ENCODE measurements around the gene DIPK1B. TPM values are rescaled to one million over a fixed set of nuclear protein-coding genes. Genes with fewer than 3 reads are reported as not detected.

The DIPK1B gene
- total RNA-seq, 2 donors from 2014 or later: 0.37 TPM; not detected in 1

DNA sequence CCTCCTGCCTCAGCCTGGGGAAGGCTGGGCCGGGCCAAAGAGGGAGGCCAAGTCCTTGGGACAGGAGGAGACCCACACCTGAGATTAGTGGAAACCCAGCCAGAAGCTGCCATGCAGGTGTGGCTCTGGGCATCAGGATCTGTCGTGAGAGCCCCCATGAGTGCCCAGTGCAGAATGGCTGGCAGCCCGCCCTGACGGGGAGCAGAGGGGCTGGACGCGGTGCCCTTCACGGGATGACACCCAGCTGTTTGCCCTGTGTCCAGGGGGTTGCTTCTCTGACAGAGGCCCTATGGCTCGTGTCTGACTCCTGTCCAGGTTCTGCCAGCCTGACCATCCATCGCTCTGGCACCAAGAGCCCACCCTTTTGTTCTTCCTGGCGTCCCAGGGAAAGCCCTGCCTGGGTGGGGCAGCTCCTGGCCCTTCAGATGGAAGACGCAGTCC is 8.5 kb downstream of the DIPK1B start:
- no peak for ATAC-seq
- peaks cover 16 to 17% of the 10 kb centered on the region in 2 donors for H3K36me3 Mint-ChIP-seq

DNA sequence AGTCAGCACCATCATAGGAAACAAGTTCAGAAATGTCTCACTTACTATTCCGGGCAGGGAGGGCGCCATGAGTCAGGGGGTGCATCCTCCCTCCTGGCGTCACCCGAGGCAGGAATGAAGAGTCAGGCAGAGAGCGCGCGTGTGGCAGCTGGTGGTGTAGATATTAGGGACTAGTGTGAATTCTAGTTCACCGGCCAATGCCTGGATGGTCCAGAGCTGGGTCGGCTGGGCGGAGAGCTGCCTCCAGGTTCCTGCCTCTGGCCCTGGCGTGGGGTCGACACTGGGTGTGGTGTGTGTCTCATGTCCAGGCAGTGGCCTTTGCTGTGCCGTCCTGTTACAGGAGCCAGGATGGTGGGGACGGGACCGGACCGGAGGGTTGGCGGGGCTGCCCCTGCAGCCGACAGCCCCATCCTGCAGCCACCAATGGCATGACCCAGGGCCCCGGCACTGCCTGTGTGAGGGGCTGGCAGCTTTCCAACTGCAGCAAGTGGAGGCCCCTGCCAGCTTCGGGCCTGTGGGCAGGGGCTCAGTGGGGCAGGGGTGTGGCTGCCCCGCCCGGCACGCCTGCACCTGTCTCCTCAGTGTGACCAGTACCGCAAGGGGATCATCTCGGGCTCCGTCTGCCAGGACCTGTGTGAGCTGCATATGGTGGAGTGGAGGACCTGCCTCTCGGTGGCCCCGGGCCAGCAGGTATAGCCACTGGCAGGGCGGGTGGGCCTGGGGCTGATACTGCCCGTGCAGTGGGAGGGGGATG is 9.1 kb downstream of the DIPK1B start:
- Mint-ChIP-seq H3K36me3 (peaks cover 22 to 23% of the 10 kb centered on the region in 2 donors), H3K27ac (peak overlapping the region in 1 of 2 donors; percentile 19), H3K9me3 (no peaks in the 10 kb centered on the region)
- ATAC-seq: peak in 1 of 2 donors; percentile 5
- no peak for DNase-seq (ENCODE audit: low spot score in 2 of 2)

More for the DNA sequence above, 8.5 kb downstream of the DIPK1B start:
- DNase-seq (ENCODE audit: low spot score in 2 of 2): no peak
- Mint-ChIP-seq H3K9me3 (no peaks in the 10 kb centered on the region), H3K27ac (peak overlapping the region in 1 of 2 donors; percentile 19)

DNA sequence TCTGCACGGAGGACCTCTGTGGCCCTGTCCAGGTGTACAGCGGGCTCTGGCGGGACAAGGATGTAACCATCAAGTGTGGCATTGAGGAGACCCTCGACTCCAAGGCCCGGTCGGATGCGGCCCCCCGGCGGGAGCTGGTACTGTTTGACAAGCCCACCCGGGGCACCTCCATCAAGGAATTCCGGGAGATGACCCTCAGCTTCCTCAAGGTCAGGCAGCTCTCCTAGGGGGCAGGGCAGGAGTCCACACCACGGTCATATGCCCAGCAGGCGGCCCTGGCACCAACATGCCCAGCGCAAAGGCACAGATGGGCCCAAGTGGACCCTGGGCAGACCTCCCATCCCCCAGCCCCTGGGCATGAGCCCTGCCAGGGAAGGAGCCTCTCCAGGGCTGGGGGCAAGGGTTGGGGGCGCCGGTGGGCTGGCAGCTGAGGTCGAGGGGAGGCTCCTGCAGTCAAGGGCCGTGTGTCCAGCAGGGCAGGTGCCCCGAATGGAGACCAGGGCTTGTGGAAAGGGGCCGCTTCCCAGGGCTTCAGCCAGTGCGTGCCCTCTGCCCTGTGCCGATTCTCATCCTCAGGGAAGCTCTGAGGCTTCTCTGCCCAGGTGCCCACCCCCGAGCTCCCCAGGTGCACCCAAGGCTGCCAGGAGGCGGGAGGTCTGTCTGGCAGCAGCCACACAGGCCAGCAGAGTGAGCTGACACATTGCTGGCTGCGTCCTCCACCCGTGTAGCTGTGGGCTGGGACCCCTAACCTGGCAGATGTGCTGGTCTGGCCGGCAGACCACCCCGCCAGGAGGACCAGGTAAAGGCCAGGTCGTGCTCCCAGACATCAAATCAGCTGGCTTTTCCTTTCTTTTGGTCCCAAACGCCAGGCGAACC is 10.0 kb downstream of the DIPK1B start:
- ATAC-seq: no peak
- H3K27ac Mint-ChIP-seq: no peak overlapping the region
- no peaks in the 10 kb centered on the region for H3K9me3 Mint-ChIP-seq
- no peak for DNase-seq (ENCODE audit: low spot score in 2 of 2)
- H3K36me3 Mint-ChIP-seq: peaks cover 30 to 31% of the 10 kb centered on the region in 2 donors

DNA sequence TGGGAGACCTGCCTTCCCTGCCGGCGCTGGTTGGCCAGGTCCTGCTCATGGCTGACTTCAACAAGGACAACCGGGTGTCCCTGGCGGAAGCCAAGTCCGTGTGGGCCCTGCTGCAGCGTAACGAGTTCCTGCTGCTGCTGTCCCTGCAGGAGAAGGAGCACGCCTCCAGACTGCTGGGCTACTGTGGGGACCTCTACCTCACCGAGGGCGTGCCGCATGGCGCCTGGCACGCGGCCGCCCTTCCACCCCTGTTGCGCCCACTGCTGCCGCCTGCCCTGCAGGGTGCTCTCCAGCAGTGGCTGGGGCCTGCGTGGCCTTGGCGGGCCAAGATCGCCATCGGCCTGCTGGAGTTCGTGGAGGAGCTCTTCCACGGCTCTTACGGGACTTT is 10.6 kb downstream of the DIPK1B start:
- H3K27ac Mint-ChIP-seq: no peak overlapping the region
- ATAC-seq: no peak
- no peak for DNase-seq (ENCODE audit: low spot score in 2 of 2)

DNA sequence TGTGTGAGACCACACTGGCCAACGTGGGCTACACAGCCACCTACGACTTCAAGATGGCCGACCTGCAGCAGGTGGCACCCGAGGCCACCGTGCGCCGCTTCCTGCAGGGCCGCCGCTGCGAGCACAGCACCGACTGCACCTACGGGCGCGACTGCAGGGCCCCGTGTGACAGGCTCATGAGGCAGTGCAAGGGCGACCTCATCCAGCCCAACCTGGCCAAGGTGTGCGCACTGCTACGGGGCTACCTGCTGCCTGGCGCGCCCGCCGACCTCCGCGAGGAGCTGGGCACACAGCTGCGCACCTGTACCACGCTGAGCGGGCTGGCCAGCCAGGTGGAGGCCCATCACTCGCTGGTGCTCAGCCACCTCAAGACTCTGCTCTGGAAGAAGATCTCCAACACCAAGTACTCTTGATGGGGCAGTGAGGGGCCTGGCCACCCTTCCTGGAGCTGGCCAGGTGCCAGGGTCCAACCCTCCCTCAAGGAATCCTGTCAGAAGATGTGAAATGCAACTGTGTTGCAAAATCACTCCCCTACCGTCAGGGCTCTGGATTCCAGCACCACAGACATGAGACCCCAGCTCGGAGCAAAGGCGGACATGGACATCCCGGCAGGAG is 11.1 kb downstream of the DIPK1B start:
- Mint-ChIP-seq H3K9me3 (no peaks in the 10 kb centered on the region), H3K36me3 (peaks cover 35% of the 10 kb centered on the region in 2 donors), H3K27ac (peak overlapping the region in 1 of 2 donors; percentile 74)
- ATAC-seq: no peak
- DNase-seq (ENCODE audit: low spot score in 2 of 2): no peak

More for the DNA sequence above, 10.6 kb downstream of the DIPK1B start:
- Mint-ChIP-seq H3K9me3 (no peaks in the 10 kb centered on the region), H3K36me3 (peaks cover 35% of the 10 kb centered on the region in 2 donors)

DNA sequence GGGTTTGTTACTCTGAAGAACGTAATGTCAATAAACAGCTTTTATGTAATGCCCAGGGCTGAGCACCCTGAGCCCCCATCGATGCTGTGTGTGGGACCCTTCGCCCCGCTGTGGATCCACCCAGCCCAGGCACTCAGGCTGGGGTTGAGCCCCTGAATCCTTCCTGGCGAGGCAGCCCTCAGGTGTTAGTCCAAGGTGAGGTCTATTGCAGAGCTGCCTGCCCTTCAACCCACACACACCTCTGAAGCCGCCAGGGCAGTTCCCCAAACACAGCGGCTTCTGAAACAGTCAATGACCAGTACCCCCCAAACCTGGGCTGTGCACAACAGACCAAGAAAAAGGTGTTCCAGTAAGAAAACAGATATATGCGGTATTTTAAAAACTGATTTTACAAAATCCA is 11.6 kb downstream of the DIPK1B start:
- ATAC-seq: no peak
- Mint-ChIP-seq H3K27ac (peak overlapping the region in 1 of 2 donors; percentile 74), H3K9me3 (no peaks in the 10 kb centered on the region), H3K36me3 (peaks cover 35% of the 10 kb centered on the region in 2 donors)
- DNase-seq (ENCODE audit: low spot score in 2 of 2): no peak

DNA sequence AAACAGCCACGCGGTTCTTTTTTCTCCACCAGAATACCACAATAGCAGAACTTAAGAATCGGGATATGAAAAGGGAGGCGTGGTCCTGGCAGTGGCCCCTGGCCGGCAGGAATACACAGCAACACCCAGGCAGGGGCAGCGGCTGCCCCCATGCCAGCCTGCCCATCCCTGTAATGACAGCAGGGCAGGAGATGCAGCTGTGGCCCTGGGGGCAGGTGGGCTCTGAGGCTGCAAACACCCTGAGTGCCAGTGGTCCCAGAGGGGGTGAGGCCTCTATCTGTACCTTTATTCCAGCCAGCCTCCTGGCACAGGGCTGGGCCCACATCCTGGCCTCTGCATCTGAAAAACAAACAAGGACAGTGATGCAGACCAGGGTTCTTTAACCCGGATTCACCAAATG is 12.4 kb downstream of the DIPK1B start:
- no peak for ATAC-seq
- DNase-seq (ENCODE audit: low spot score in 2 of 2): no peak
- Mint-ChIP-seq H3K27ac (peak overlapping the region in 1 of 2 donors; percentile 85), H3K36me3 (peaks cover 35% of the 10 kb centered on the region in 2 donors), H3K9me3 (no peaks in the 10 kb centered on the region)

DNA sequence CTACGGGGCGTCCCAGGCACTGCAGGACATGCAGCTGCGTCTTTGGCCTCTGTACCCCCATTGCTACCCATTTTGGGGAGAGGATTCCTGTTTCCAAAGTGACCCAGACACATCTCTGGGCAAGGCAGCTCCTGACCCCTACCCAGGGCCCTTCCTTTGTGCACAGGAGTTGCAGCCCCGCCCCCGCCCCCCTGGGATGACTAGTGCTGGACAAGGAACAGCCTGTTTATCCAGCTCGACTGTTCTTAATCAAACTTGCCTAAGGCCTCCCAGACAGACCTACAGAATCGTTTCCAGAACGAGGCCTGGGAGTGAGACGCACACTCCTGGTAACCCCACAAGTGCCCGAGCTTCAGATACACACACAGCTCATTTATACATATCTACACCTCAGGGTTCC is 13.2 kb downstream of the DIPK1B start:
- no peak for DNase-seq (ENCODE audit: low spot score in 2 of 2)
- H3K36me3 Mint-ChIP-seq: peaks cover 35% of the 10 kb centered on the region in 2 donors
- H3K27ac Mint-ChIP-seq: peak overlapping the region in 1 of 2 donors; percentile 100
- ATAC-seq: no peak
- H3K9me3 Mint-ChIP-seq: no peaks in the 10 kb centered on the region

DNA sequence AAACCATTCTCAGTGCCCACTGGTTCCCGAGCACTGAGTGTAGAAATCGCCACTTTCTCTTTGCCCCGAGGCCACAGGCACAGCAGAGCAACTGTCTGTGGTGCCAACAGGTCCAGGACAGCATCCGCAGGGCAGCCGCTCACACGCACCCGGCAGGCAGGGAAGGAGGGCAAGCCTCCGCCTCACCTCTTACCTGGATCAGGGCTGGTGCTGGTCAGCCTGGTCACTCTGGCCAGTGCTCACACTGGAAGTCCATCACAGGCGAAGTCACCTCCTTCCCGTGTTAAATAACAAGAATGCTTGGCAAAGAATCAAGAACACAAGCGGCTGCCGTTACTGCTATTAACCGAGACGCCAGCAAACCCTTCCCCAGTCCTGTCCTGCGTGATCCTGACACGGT is 13.7 kb downstream of the DIPK1B start:
- ATAC-seq (no peak), DNase-seq (ENCODE audit: low spot score in 2 of 2) (no peak)
- H3K27ac Mint-ChIP-seq: peak overlapping the region; percentile 83 to 100
- H3K9me3 Mint-ChIP-seq: no peaks in the 10 kb centered on the region
- H3K36me3 Mint-ChIP-seq: peaks cover 35% of the 10 kb centered on the region in 2 donors

DNA sequence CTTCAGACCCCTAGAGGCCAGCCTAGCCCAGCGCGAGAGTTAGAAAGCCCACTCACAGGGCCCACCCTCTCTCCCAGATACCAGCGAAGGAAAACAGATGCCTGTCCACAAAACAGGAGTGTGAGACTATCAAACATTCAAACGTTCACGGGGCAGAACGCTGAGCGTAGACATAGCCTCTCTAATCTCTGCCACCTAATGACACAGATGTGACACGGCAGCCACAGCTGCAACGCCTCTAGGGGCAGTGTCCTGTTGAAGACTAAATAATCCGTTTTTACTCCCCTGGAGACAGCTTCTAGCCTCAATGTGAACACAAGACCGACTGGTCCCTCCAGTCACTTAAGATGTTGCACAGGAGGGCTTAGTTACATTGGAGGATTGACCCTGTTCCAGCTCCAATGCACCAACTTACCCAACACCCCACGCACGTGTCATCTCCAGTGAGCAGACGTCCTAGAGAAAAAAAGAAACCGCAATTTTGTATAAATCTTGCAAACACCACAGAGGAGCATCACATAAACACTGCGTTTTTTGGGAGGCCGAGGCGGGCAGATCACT is 14.3 kb downstream of the DIPK1B start:
- peak in 1 of 2 donors; percentile 27 for ATAC-seq
- DNase-seq (ENCODE audit: low spot score in 2 of 2): no peak
- H3K9me3 Mint-ChIP-seq: no peaks in the 10 kb centered on the region

DNA sequence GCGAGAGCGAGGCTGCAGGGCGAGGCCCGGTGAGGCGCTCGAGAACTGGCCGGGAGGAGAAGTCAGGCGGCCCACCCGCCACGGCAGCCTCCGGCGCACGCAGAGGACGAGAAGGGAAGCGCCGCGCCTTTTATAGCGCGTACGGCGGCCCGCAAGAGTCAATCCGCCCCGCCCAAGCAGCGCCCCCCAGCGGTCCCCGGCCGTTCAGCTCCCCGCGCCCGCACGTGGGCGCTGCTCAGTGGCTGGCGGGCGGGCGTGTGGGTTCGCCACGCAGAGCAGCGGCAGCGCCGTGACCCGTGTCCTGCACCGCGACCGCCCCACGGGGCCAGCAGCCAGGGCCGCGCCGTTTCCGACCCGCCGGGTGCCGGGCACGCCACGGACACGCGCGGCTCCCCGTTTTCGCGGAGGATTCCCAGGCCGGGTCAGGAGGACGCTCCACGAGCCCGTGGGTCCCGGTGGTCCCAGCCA is 15.7 kb downstream of the DIPK1B start:
- DNase-seq (ENCODE audit: low spot score in 2 of 2) (peak; percentile 91 to 94), ATAC-seq (peak; percentile 80 to 85)
- peak overlapping the region in 1 of 2 donors; percentile 83 for H3K27ac Mint-ChIP-seq
- H3K36me3 Mint-ChIP-seq: peaks cover 35% of the 10 kb centered on the region in 2 donors
- H3K9me3 Mint-ChIP-seq: no peaks in the 10 kb centered on the region

More for the DNA sequence above, 14.3 kb downstream of the DIPK1B start:
- peak overlapping the region; percentile 83 to 100 for H3K27ac Mint-ChIP-seq
- H3K36me3 Mint-ChIP-seq: peaks cover 35% of the 10 kb centered on the region in 2 donors

DNA sequence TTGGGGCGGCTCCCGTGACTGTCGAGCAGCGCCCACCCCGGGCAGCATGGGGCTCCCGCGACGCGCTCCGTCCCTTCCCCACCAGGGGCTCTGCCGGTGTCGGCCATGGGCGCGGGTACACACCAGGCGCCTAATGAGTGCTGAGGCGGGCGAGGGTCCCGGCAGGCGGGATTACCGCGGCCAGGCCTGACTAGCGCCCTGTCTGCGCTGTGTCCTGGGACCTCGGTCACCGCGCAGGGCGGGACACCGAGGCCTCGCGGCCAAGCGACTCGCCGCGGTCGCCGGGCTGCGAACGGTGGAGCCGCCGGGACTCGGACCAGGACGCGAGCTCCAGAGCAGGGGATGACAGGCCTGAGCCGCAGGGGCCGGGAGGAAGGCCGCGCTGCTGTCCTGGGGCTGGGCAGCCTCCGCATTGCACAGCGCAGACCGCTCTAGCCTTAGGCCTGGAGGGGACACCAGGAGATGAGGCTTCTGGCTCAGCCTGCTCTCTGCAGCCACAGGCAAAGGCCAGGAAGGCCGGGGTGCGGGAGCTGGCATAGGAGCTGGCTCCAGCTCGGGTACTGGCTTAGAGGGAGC is 16.3 kb downstream of the DIPK1B start:
- ATAC-seq (peak; percentile 10 to 36), DNase-seq (ENCODE audit: low spot score in 2 of 2) (no peak)
- Mint-ChIP-seq H3K36me3 (peaks cover 32 to 35% of the 10 kb centered on the region in 2 donors), H3K27ac (no peak overlapping the region), H3K9me3 (no peaks in the 10 kb centered on the region)

DNA sequence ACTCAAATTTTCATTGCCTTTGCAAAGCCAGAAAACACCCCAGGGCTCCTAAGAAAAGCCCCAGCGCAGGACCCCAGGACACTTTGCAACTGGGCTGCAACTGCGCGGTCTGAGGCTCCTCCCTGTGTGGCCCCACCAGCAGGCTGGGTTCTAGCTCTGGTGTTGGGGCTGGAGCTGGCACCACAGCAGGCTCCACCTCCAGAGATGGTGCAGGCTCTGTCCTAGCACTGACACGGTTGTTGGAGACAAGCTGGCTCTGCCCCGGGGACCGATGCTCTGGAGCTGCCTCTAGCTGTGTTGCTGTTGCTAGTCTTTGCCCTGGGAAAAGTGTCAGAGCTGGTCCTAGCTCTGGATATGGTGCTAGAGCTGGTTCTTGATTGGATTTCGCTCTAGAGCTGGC is 16.8 kb downstream of the DIPK1B start:
- Mint-ChIP-seq H3K9me3 (no peaks in the 10 kb centered on the region), H3K36me3 (peaks cover 27 to 30% of the 10 kb centered on the region in 2 donors), H3K27ac (no peak overlapping the region)
- no peak for ATAC-seq
- DNase-seq (ENCODE audit: low spot score in 2 of 2): no peak

DNA sequence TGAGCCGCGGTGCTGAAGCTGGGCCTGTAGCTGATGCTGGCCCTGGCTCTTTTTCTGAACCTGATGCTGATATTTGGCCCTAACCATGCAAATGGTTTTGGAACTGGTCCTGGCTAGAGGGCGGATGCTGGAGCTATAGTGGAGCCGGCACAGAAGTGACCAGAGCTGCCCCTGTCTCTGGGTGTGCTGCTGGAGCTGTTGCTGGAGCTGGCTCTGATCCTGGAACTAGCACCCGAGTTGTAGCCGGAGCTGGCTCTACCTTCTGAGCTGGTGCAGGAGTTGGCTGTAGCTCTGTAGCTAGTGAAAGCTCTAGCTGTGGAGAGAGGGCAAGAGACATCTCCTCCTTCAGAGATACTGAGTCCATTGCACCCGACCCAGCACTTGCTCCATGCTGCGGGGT is 17.6 kb downstream of the DIPK1B start:
- no peak for DNase-seq (ENCODE audit: low spot score in 2 of 2)
- H3K36me3 Mint-ChIP-seq: peaks cover 22 to 23% of the 10 kb centered on the region in 2 donors
- no peak for ATAC-seq
- peak overlapping the region in 1 of 2 donors; percentile 50 for H3K27ac Mint-ChIP-seq
- H3K9me3 Mint-ChIP-seq: no peaks in the 10 kb centered on the region

DNA sequence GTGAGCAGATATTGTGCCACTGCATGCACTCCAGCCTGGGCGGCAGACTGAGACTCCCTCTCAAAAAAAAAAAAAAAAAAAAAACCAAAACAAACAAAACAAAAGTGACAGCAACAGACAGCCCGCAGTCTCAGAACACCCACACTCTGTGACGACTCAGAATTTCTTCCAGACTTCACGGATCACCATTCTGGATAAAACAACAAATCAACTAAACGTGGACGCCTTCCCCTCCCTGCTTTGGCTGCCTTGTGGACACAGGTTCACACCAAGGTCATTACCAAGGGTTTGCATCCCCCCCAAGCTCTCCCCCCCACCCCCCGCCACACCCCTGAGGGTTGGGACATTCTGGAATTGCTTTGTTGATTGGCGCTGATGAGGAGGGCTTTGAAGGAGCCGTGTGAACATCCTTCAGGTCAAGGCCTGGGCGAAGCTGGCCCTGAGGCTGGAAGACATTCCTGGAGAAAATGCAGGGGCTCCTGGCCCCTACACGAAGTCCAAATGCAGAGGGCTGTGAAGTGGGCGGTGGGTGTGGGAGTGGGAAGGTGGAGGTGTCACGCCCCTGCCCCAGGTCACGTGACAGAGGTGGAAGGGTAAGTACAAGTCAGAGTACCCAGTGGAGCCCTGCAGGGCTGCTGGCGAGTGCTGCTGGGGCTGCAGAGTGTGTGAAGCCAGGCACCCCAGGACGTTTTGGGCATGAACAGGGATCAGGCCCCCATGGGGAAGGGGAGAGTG is 20.2 kb downstream of the DIPK1B start:
- H3K36me3 Mint-ChIP-seq: peaks cover 1% of the 10 kb centered on the region in 2 donors
- H3K9me3 Mint-ChIP-seq: no peaks in the 10 kb centered on the region
- no peak for ATAC-seq
- DNase-seq (ENCODE audit: low spot score in 2 of 2): no peak
- peak overlapping the region; percentile 52 to 60 for H3K27ac Mint-ChIP-seq

Measured in activated naive CD4-positive, alpha-beta T cell treated with anti-CD3 and anti-CD28 coated beads, Interleukin-2, amount 50 U/mL, for 72 hours (primary cell).